Measurements from ENCODE around the gene PRDM16. TPM values are rescaled to one million over a fixed set of nuclear protein-coding genes. Genes with fewer than 3 reads are reported as not detected.

PRDM16 gene
- total and polyA plus RNA-seq, 2 of the 4 experiments (the other 2 are of a cell fraction) = 0.02 TPM; not detected in 1

DNA sequence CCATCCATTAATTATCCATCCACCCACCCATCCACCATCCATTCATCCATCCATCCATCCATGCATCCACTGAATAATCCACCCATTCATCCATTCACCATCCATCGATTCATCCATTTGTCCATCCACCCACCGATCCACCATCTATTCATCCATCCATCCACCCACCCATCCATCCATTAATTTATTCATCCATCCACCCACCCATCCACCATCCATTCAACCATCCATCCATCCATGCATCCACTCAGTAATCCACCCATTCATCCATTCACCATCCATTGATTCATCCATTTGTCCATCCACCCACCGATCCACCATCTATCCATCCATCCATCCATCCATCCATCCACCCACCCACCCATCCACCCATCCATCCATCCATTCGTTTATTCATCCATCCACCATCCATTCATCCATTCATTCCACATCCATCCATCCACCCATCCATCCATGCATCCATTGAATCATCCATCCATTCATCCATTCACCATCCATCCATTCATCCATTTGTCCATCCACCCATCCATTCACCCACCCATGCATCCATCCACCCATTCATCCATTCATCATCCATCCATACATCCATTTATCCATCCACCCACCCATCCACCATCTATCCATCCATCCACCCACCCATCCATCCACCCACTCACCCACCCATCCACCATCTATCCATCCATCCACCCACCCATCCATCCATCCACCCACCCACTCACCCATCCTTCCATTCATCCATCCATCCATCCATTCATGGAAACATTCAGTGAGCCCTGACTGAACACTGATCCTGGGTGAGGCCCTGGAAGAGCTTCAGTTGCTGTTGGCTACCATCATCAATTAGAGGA lies 302.1 kb downstream of the PRDM16 start:
- no TSS peak for BruUV-seq (replicated peaks)
- Histone ChIP-seq H3K14ac (replicated peaks; ENCODE audit: low read depth, low read length) (no peak overlapping the region), H4K20me1 (ENCODE audit: insufficient read depth, low read length) (no peaks in the 10 kb centered on the region), H3K4me3 (ENCODE audit: insufficient read depth, low read depth, low read length) (no peak overlapping the region), H3K4me2 (ENCODE audit: low read depth, low read length) (no peak overlapping the region), H2AK9ac (replicated peaks; ENCODE audit: low read depth, low read length, poor library complexity) (no peak overlapping the region), H3K56ac (ENCODE audit: extremely low read depth, insufficient read depth, low read length) (no peak overlapping the region), H3K79me1 (ENCODE audit: low read depth in 1 of 2, low read length in 2 of 2) (no peaks in the 10 kb centered on the region), H3K4ac (ENCODE audit: low read depth, low read length) (no peak overlapping the region), H3K9me1 (ENCODE audit: insufficient read depth, low read length) (no peaks in the 10 kb centered on the region), H4K91ac (ENCODE audit: insufficient read depth, low read depth, low read length) (no peak overlapping the region), H3K9ac (ENCODE audit: low read depth, low read length) (no peak overlapping the region), H3K18ac (ENCODE audit: low read depth, low read length) (no peak overlapping the region), H3K23ac (ENCODE audit: low read depth, low read length) (no peak overlapping the region), H2AK5ac (ENCODE audit: low read depth, low read length) (no peak overlapping the region), H2BK5ac (ENCODE audit: low read depth, low read length, poor library complexity, severe bottlenecking) (peak overlapping the region; percentile 27), H3K27ac (ENCODE audit: insufficient read depth, low read length) (no peak overlapping the region), H3K27me3 (ENCODE audit: control insufficient read depth, insufficient read depth, low read length) (peaks cover 8% of the 10 kb centered on the region; the same call in 1 of the 2 replicates), H3K36me3 (ENCODE audit: control insufficient read depth, insufficient read depth, low read length) (no peaks in the 10 kb centered on the region), H3K9me3 (ENCODE audit: control insufficient read depth, insufficient read depth, low read length) (no peaks in the 10 kb centered on the region), H2BK15ac (ENCODE audit: low read depth, low read length) (no peak overlapping the region), H3K4me1 (ENCODE audit: control insufficient read depth, insufficient read depth, low read length) (peaks cover 1% of the 10 kb centered on the region; the same call in 1 of the 2 replicates), H2BK120ac (ENCODE audit: low read depth, low read length) (no peak overlapping the region), H4K8ac (ENCODE audit: low read depth in 2 of 2, low read length in 2 of 2) (no peak overlapping the region), H4K5ac (ENCODE audit: low read depth, low read length) (no peak overlapping the region), H2BK20ac (ENCODE audit: low read depth, low read length) (no peak overlapping the region), H2AFZ (replicated peaks; ENCODE audit: low read length, poor library complexity) (no peak overlapping the region)
- in situ Hi-C loops (cut with MboI; ENCODE audit: low sequenced_read_pairs) = no loop called here
- CTCF ChIA-PET = no interaction called here
- ATAC-seq (ENCODE audit: low read depth) = no peak
- POLR2A ChIA-PET (ENCODE audit: unreplicated experiment) = no interaction called here
- dilution Hi-C loops (cut with HindIII; ENCODE audit: low sequenced_read_pairs, unreplicated experiment) = no loop called here
- WGBS, 2 experiments (ENCODE audit: extremely low coverage in 2 of 2, insufficient read length in 1 of 2) = 82% methylated on average over 4 of the region's 4 CpGs; no CpG with 5 or more reads in 1 of the 2 experiments
- intact Hi-C loops (cut with micrococcal nuclease) = no loop called here
- TF ChIP-seq MXI1 (IDR thresholded peaks at IDR 0.05; ENCODE audit: borderline replicate concordance, low read depth, low read length) (no peak), NFE2L2 (IDR thresholded peaks at IDR 0.05; ENCODE audit: low read depth, low read length) (no peak), MAZ (IDR thresholded peaks at IDR 0.05; ENCODE audit: borderline replicate concordance, low read depth, low read length) (no peak), MAFK (IDR thresholded peaks at IDR 0.05; ENCODE audit: low read depth, low read length) (no peak), BHLHE40 (IDR thresholded peaks at IDR 0.05; ENCODE audit: low read depth, low read length) (no peak), SMC3 (IDR thresholded peaks at IDR 0.05; ENCODE audit: low read depth, low read length) (no peak), CHD1 (IDR thresholded peaks at IDR 0.05; ENCODE audit: low read depth, low read length) (no peak), RFX5 (IDR thresholded peaks at IDR 0.05; ENCODE audit: low read depth, low read length) (no peak), RCOR1 (IDR thresholded peaks at IDR 0.05; ENCODE audit: insufficient replicate concordance, low read length) (no peak), CEBPB (IDR thresholded peaks at IDR 0.05; ENCODE audit: low read depth, low read length) (no peak), RAD21 (IDR thresholded peaks at IDR 0.05; ENCODE audit: low read length) (no peak), POLR2A (IDR thresholded peaks at IDR 0.05; ENCODE audit: low read depth, low read length) (no peak)
- TF ChIP-seq, protein P1, sequence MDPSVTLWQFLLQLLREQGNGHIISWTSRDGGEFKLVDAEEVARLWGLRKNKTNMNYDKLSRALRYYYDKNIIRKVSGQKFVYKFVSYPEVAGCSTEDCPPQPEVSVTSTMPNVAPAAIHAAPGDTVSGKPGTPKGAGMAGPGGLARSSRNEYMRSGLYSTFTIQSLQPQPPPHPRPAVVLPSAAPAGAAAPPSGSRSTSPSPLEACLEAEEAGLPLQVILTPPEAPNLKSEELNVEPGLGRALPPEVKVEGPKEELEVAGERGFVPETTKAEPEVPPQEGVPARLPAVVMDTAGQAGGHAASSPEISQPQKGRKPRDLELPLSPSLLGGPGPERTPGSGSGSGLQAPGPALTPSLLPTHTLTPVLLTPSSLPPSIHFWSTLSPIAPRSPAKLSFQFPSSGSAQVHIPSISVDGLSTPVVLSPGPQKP (IDR thresholded peaks at IDR 0.05; ENCODE audit: borderline replicate concordance, low read depth, low read length) = no peak
- TF ChIP-seq, protein P2, sequence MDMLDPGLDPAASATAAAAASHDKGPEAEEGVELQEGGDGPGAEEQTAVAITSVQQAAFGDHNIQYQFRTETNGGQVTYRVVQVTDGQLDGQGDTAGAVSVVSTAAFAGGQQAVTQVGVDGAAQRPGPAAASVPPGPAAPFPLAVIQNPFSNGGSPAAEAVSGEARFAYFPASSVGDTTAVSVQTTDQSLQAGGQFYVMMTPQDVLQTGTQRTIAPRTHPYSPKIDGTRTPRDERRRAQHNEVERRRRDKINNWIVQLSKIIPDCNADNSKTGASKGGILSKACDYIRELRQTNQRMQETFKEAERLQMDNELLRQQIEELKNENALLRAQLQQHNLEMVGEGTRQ (IDR thresholded peaks at IDR 0.05; ENCODE audit: low read depth, low read length) = no peak
- TF ChIP-seq, protein P3, sequence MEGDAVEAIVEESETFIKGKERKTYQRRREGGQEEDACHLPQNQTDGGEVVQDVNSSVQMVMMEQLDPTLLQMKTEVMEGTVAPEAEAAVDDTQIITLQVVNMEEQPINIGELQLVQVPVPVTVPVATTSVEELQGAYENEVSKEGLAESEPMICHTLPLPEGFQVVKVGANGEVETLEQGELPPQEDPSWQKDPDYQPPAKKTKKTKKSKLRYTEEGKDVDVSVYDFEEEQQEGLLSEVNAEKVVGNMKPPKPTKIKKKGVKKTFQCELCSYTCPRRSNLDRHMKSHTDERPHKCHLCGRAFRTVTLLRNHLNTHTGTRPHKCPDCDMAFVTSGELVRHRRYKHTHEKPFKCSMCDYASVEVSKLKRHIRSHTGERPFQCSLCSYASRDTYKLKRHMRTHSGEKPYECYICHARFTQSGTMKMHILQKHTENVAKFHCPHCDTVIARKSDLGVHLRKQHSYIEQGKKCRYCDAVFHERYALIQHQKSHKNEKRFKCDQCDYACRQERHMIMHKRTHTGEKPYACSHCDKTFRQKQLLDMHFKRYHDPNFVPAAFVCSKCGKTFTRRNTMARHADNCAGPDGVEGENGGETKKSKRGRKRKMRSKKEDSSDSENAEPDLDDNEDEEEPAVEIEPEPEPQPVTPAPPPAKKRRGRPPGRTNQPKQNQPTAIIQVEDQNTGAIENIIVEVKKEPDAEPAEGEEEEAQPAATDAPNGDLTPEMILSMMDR (conservative IDR thresholded peaks at IDR 0.05; ENCODE audit: low read depth, low read length) = no peak
- no peak for DNase-seq
